Fibroblast of skin of scalp (primary cell): ENCODE data around the gene KLHL5.
"Not testable (repeated sequence)": the region's sequence is repeated elsewhere in the genome, so short reads cannot be mapped to it uniquely, and the experiment has no call there.

Experiments used
- DNase-seq: peaks from one replicate; pipeline ENCODE4 v3.0.0-alpha.2; 2013

Gene KLHL5

DNA sequence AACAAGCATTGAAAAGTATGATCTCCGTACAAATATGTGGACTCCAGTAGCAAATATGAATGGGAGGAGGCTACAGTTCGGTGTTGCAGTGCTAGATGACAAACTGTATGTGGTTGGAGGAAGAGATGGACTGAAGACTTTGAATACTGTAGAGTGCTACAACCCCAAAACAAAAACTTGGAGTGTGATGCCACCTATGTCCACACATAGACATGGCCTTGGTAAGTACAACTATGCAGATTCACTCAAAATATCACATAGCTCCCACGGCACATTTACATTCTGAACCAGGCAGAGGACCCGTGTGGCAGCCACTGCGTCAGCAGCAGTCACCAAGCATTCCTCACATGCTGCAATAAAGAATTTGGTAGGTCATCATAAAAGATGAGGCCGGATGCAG lies 41.3 kb downstream of the KLHL5 start:
- DNase-seq, result peak; percentile 4

GRCh38 chr4:39104255-39104654 lies 42.2 kb downstream of the KLHL5 start:
- DNase-seq, result no peak

- no peak for DNase-seq
These were observed 44.0 kb downstream of the KLHL5 start for GRCh38 chr4:39106011-39106410.

- peak; percentile 11 for DNase-seq
These were observed 52.4 kb downstream of the KLHL5 start for GRCh38 chr4:39114436-39114835.

DNA sequence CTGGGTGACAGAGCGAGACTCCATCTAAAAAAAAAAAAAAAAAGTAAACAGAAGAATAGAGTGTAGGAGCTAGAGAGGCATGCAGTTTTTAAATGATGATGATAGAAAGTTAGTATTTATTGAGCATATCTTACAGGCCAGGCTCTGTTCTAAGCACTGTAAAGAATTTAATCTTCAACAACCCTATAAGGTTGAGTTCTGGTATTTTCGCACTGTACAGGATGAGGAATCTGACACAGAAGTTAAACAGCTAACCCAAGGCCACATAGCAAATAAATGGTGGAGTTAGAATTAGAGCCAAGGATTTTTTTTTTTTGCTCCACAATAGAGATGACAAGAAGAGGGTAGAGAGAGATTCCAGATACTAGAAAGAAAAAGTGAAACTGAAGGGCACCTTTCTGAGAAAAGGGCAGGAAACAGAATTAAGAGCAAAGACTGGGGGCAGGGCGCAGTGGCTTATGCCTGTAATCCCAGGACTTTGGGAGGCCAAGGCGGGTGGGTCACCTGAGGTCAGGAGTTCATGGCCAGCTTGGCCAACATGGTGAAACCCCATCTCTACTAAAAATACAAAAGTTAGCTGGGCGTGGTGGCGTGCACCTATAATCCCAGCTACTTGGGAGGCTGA lies 56.1 kb downstream of the KLHL5 start:
- no peak for DNase-seq

DNA sequence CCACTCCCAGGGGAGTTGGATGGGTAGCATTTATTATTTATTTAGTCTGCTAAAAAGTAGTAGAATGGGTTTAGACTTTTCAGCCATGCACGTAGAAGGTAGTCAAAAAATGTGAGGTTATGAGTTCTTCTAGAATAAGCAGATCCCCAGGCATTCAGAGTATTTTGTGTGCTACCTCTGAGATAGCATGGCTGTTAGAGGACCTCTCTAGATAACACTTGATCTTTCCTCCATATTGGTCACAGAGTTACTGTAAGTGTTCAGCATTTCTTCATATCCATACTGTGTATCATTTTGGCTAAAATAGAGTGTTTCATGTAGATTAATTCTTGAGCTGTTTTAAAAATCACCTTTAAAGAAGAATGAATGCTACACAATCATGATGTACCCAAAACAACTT lies 58.4 kb downstream of the KLHL5 start:
- no peak for DNase-seq

- no peak for DNase-seq
These were observed 63.0 kb downstream of the KLHL5 start for GRCh38 chr4:39124885-39125599.

DNA sequence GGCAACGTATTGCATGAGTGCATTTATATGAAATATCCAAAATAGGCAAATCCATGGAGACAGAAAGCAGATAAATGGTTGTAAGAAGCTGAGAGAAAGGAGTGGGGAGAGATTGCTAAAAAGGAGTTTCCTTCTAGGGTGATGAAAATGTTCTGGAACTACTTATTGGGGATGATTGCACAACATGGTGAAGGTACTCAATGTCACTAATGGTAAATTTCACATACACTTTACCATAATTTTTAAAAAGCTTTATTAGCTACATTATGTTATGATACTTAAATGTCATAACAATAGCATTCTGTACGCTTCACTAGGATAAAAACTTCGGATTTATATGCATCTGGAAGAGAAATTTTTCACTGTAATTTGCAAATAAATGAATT lies 63.6 kb downstream of the KLHL5 start:
- DNase-seq, result no peak

GRCh38 chr4:39126256-39127095 lies 64.4 kb downstream of the KLHL5 start:
- no peak for DNase-seq

DNA sequence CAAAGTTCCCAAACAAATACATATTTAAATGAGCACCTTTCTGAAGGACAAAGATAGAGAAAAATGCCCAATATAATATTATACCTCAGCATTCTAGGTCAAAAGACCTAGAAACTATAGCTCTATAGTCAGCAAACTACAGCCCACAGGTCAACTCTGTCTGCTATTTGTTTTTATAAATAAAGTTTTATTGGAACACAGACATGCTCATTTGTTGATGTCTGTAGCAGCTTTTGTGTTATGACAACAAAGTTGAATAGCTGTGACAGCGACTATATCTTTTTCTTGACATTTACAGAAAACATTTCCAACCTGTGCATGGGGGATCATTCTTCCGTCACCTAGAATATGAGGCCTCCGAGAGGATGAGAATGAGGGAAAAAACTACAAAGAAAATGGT lies 71.6 kb downstream of the KLHL5 start:
- no peak for DNase-seq

GRCh38 chr4:39134683-39135306 lies 72.8 kb downstream of the KLHL5 start:
- no peak for DNase-seq

GRCh38 chr4:39138227-39138626 lies 76.2 kb downstream of the KLHL5 start:
- DNase-seq, result not testable (repeated sequence)

- peak; percentile 25 for DNase-seq
These were observed 84.2 kb downstream of the KLHL5 start for GRCh38 chr4:39146211-39146610.

GRCh38 chr4:39154009-39154408 lies 92.0 kb downstream of the KLHL5 start:
- no peak for DNase-seq

DNA sequence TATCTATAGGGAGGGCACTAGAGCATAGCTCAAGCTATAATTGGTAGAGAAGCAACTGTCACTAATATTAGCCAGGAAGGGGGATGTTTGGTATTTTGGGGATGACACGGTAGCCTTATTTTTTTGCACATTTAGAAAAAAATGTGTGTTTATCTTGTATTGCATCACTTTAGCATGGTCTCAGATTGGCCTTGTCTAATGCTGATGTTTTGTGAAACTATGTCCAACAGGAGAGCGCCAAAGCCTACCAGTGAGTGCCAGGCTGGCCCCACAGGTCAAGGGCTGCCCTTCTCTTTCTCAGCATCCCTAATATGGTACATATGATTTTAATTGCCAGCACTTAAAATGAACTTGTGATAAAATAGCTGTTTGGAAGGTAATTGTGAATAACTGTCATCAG lies 95.5 kb downstream of the KLHL5 start:
- no peak for DNase-seq

GRCh38 chr4:39166177-39166576 lies 104.1 kb downstream of the KLHL5 start:
- DNase-seq, result no peak

DNA sequence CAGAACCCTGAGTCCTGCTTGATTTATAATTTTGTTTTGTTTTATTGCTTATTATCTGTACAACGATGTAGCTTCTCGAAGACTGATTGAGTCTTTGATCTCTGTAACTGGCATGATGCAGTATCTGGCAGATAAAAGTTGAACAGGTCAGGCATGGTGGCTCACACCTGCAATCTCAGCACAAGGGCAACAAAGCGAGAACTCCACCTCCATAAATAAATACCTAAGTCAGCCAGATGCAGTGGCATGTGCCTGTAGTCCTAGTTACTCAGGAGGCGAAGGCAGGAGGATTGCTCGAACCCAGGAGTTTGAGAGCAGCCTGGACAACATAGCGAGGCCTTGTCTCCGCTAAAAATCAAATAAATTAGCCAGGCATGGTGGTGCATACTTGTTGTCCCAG lies 104.6 kb downstream of the KLHL5 start:
- DNase-seq, result no peak

DNA sequence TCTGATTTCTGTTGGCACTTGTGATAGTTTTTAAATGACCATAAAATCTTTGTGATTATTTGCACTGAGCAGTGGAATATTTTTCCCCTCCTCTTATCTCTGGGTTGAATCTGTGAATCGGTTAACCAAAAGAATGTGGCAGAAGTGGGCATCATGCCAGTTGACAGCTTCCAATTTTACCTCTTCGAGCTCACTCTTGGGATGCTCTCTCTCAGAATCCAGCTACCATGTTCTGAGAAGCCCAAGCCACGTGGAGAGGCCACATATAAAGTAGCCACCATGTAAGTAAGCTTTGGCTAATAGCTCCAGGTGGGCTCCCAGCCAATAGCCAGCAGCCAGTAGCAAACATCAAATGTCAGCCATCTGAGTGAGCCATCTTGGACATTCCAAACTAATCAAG lies 107.4 kb downstream of the KLHL5 start:
- peak; percentile 18 for DNase-seq

DNA sequence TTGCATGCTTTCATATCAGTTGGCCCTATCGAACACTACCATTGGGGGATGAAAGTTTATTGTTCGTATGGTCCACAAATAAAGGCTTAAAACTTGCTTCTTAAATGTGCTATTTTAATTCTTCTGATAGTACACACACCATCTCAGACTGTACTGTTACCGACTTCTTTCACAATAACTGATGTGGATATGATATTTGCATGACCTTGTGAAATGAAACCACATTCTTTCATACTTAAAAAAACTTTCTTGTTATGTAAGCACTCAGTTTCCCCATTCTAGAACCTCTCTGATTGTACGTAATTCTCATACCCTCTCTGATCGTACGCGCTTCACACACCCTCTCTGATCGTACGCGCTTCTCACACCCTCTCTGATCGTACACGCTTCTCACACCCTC lies 108.3 kb downstream of the KLHL5 start:
- no peak for DNase-seq
